Lower lobe of right lung (tissue), 2 donors: Measurements from ENCODE around the gene ANO2. TPM values are rescaled to one million over a fixed set of nuclear protein-coding genes. Genes with fewer than 3 reads are reported as not detected.

Experiments
- ATAC-seq, 2 donors: fragments of 200-7000 bp; cut with Tn5 transposase; one replicate each; pipeline ENCODE4 v1.9.1; 2020 to 2022; ENCODE audit warnings: mild to moderate bottlenecking in 2 of 2, moderate library complexity in 2 of 2
- DNase-seq: peaks from one replicate; pipeline ENCODE4 v3.0.0-alpha.2; 2020
- H3K27ac ChIP-seq: fragments of 200-600 bp; one replicate; pipeline ENCODE4 v1.8.0; 2022
- H3K27me3 ChIP-seq: fragments of 200-600 bp; one replicate; pipeline ENCODE4 v1.8.0; 2022; ENCODE audit warnings: low read depth
- H3K36me3 ChIP-seq: fragments of 200-600 bp; one replicate; pipeline ENCODE4 v1.8.0; 2022; ENCODE audit warnings: mild to moderate bottlenecking
- H3K4me1 ChIP-seq: fragments of 200-600 bp; one replicate; pipeline ENCODE4 v1.8.0; 2022
- H3K4me3 ChIP-seq: fragments of 200-600 bp; one replicate; pipeline ENCODE4 v1.8.0; 2022; ENCODE audit warnings: mild to moderate bottlenecking
- H3K9me3 ChIP-seq: fragments of 200-600 bp; one replicate; pipeline ENCODE4 v1.8.0; 2022
- CTCF ChIP-seq: fragments of 200-600 bp; IDR thresholded peaks from one replicate; pipeline ENCODE4 v1.8.0; 2022; ENCODE audit warnings: antibody characterized with exemption, mild to moderate bottlenecking
- intact Hi-C: fragments of 100-400 bp; cut with DNase I; formaldehyde crosslinking; loops from one replicate; pipeline ENCODE4 v1.11.0; 2022
- total RNA-seq: library from RNA; stranded (reverse); fragmentation: NEBNext Ultra II Directional; extraction: Animal tissue kit (Norgen Biotek cat#: 25700); gene quantifications from one replicate; pipeline ENCODE4 v1.2.1, GENCODE V29; 2021
- donor health status: DM: no; HTN: yes; CAD: no; lungs with severe emphysema.

ANO2 gene
- total RNA-seq, 1 donor from 2014 or later = 22.2 TPM

GRCh38 chr12:5691943-5692342, 253.1 kb downstream of the ANO2 start:
- intact Hi-C loops = no loop called here
- no peak overlapping the region for H3K4me3 ChIP-seq
- DNase-seq = no peak
- H3K4me1 ChIP-seq = no peaks in the 10 kb centered on the region
- peaks cover 11% of the 10 kb centered on the region for H3K27me3 ChIP-seq
- H3K36me3 ChIP-seq = no peaks in the 10 kb centered on the region
- TF ChIP-seq CTCF = no peak
- no peak overlapping the region for H3K27ac ChIP-seq
- ATAC-seq = no peak
- H3K9me3 ChIP-seq = no peaks in the 10 kb centered on the region

GRCh38 chr12:5690240-5690639, 254.8 kb downstream of the ANO2 start:
- H3K36me3 ChIP-seq = no peaks in the 10 kb centered on the region
- DNase-seq = no peak
- no peak for TF ChIP-seq CTCF
- H3K4me1 ChIP-seq = no peaks in the 10 kb centered on the region
- H3K4me3 ChIP-seq = no peak overlapping the region
- H3K27me3 ChIP-seq = peaks cover 14% of the 10 kb centered on the region
- H3K27ac ChIP-seq = no peak overlapping the region
- no peaks in the 10 kb centered on the region for H3K9me3 ChIP-seq
- intact Hi-C loops = no loop called here
- no peak for ATAC-seq

- Histone ChIP-seq H3K36me3 (no peaks in the 10 kb centered on the region), H3K4me3 (no peak overlapping the region), H3K27me3 (peaks cover 14% of the 10 kb centered on the region), H3K4me1 (no peaks in the 10 kb centered on the region), H3K9me3 (no peaks in the 10 kb centered on the region), H3K27ac (no peak overlapping the region)
- DNase-seq = no peak
- no peak for TF ChIP-seq CTCF
- ATAC-seq = no peak
- intact Hi-C loops = no loop called here
Observed at GRCh38 chr12:5689773-5690172, 255.3 kb downstream of the ANO2 start.

- no peak for ATAC-seq
- no peak overlapping the region for H3K4me3 ChIP-seq
- H3K27ac ChIP-seq = no peak overlapping the region
- H3K9me3 ChIP-seq = no peaks in the 10 kb centered on the region
- intact Hi-C loops = no loop called here
- no peak for TF ChIP-seq CTCF
- H3K36me3 ChIP-seq = no peaks in the 10 kb centered on the region
- peaks cover 14% of the 10 kb centered on the region for H3K27me3 ChIP-seq
- H3K4me1 ChIP-seq = no peaks in the 10 kb centered on the region
- DNase-seq = no peak
Observed at GRCh38 chr12:5688226-5688625, 256.8 kb downstream of the ANO2 start.

GRCh38 chr12:5685935-5686334, 259.1 kb downstream of the ANO2 start:
- no peak for TF ChIP-seq CTCF
- peaks cover 9% of the 10 kb centered on the region for H3K27me3 ChIP-seq

GRCh38 chr12:5684989-5685388, 260.1 kb downstream of the ANO2 start:
- Histone ChIP-seq H3K27ac (no peak overlapping the region), H3K36me3 (no peaks in the 10 kb centered on the region), H3K4me1 (no peaks in the 10 kb centered on the region), H3K4me3 (no peak overlapping the region), H3K9me3 (no peaks in the 10 kb centered on the region), H3K27me3 (peaks cover 9% of the 10 kb centered on the region)
- DNase-seq (no peak), ATAC-seq (peak; percentile 65 to 76)
- intact Hi-C loops = no loop called here
- TF ChIP-seq CTCF = no peak

More at GRCh38 chr12:5685935-5686334, 259.1 kb downstream of the ANO2 start:
- ATAC-seq (no peak), DNase-seq (no peak)
- H3K4me1 ChIP-seq = no peaks in the 10 kb centered on the region
- no peaks in the 10 kb centered on the region for H3K36me3 ChIP-seq
- H3K4me3 ChIP-seq = no peak overlapping the region
- H3K27ac ChIP-seq = no peak overlapping the region
- H3K9me3 ChIP-seq = no peaks in the 10 kb centered on the region
- intact Hi-C loops = no loop called here
